Fibroblast of lung (primary cell): ENCODE results near the gene LAMB3. TPM values are rescaled to one million over a fixed set of nuclear protein-coding genes. Genes with fewer than 3 reads are reported as not detected.

Experiments used
- DNase-seq, 2 donors: peaks; one replicate each; pipeline versions ENCODE4 v3.0.0 to v3.0.0-alpha.2; 2010; ENCODE audit warnings: low read depth in 2 of 2
- H2AFZ ChIP-seq: 2 replicates; pipeline ENCODE4 v1.5.1; 2012; ENCODE audit warnings: low read length, control low read depth, inconsistent platforms
- H3K27ac ChIP-seq: 2 replicates; pipeline ENCODE4 v1.5.1; 2011; ENCODE audit warnings: low read length, control low read depth; ENCODE audit not compliant: insufficient read depth
- H3K27me3 ChIP-seq: 2 replicates; pipeline ENCODE4 v1.5.1; 2011; ENCODE audit warnings: mild to moderate bottlenecking, low read length; ENCODE audit not compliant: control insufficient read depth, insufficient read depth
- H3K36me3 ChIP-seq: 2 replicates; pipeline ENCODE4 v1.5.1; 2011; ENCODE audit warnings: low read length; ENCODE audit not compliant: control insufficient read depth, insufficient read depth
- H3K4me1 ChIP-seq: 2 replicates; pipeline ENCODE4 v1.5.1; 2011; ENCODE audit warnings: low read length; ENCODE audit not compliant: control insufficient read depth, insufficient read depth; ENCODE audit errors: extremely low read depth
- H3K4me2 ChIP-seq: 2 replicates; pipeline ENCODE4 v1.5.1; 2011; ENCODE audit warnings: low read length, control low read depth; ENCODE audit not compliant: insufficient read depth; ENCODE audit errors: extremely low read depth
- H3K4me3 ChIP-seq, 4 experiments: fragments of 200-600 bp in 1 of 4; sonication (generic) in 1 of 4; replicated peaks in 1 of 4; 2 replicates each; pipeline ENCODE4 v1.5.1; 2011 to 2016; ENCODE audit warnings: low read length in 4 of 4, low read depth in 3 of 4, mild to moderate bottlenecking in 3 of 4, control low read depth in 2 of 4, inconsistent platforms in 1 of 4, mixed read lengths in 1 of 4; ENCODE audit not compliant: insufficient read depth in 1 of 4; ENCODE audit errors: control extremely low read depth in 1 of 4
- H3K79me2 ChIP-seq: 2 replicates; pipeline ENCODE4 v1.5.1; 2012; ENCODE audit warnings: mild to moderate bottlenecking, low read length, inconsistent platforms; ENCODE audit not compliant: control insufficient read depth, insufficient read depth
- H3K9ac ChIP-seq: 2 replicates; pipeline ENCODE4 v1.5.1; 2011; ENCODE audit warnings: mild to moderate bottlenecking, low read length, control low read depth; ENCODE audit not compliant: insufficient read depth
- H3K9me3 ChIP-seq: 2 replicates; pipeline ENCODE4 v1.5.1; 2012; ENCODE audit warnings: low read depth, low read length; ENCODE audit not compliant: control insufficient read depth, insufficient read depth
- H4K20me1 ChIP-seq: 2 replicates; pipeline ENCODE4 v1.5.1; 2011; ENCODE audit warnings: low read length; ENCODE audit not compliant: control insufficient read depth, insufficient read depth; ENCODE audit errors: extremely low read depth
- EZH2 ChIP-seq: IDR thresholded peaks from 2 replicates; pipeline ENCODE4 v1.5.1; 2012; ENCODE audit warnings: low read length, control low read depth, mild to moderate bottlenecking; ENCODE audit errors: missing control alignments
- polyA plus RNA-seq, 2 donors: library from polyadenylated mRNA; depleted of rRNA in 1 of 2; stranded (reverse) in 1 of 2; unstranded in 1 of 2; fragments of >200 nt; gene quantifications; 2 replicates each; pipeline ENCODE4 v1.2.1, GENCODE V29; 2011 to 2012; ENCODE audit warnings: missing spikeins in 1 of 2
- total RNA-seq: library from RNA; depleted of rRNA; stranded (reverse); fragments of >200 nt; gene quantifications from 2 replicates; pipeline ENCODE4 v1.2.1, GENCODE V29; 2014
- TF ChIP-seq, protein P1 (sequence below), 2 donors: IDR thresholded peaks in 1 of 2; conservative IDR thresholded peaks in 1 of 2; 1 replicate in 1 of 2; 2 replicates in 1 of 2; pipeline ENCODE4 v1.5.1; 2011 to 2012; ENCODE audit warnings: low read length in 2 of 2, control low read depth in 1 of 2, inconsistent platforms in 1 of 2, low read depth in 1 of 2, mild to moderate bottlenecking in 1 of 2

LAMB3 gene
- total and polyA plus RNA-seq, 2 donors (not counting 1 experiment from before 2014, with no cell fraction given) = 4.1 to 23.3 TPM

- H2AFZ ChIP-seq = no peak overlapping the region
- no peaks in the 10 kb centered on the region for H3K36me3 ChIP-seq
- no peaks in the 10 kb centered on the region for H3K9me3 ChIP-seq
- no peak overlapping the region for H3K4me2 ChIP-seq
- H4K20me1 ChIP-seq = no peaks in the 10 kb centered on the region
- H3K27me3 ChIP-seq = no peaks in the 10 kb centered on the region
- no peak overlapping the region for H3K9ac ChIP-seq
- H3K27ac ChIP-seq = no peak overlapping the region
- no peak for TF ChIP-seq EZH2
- TF ChIP-seq, protein P1, sequence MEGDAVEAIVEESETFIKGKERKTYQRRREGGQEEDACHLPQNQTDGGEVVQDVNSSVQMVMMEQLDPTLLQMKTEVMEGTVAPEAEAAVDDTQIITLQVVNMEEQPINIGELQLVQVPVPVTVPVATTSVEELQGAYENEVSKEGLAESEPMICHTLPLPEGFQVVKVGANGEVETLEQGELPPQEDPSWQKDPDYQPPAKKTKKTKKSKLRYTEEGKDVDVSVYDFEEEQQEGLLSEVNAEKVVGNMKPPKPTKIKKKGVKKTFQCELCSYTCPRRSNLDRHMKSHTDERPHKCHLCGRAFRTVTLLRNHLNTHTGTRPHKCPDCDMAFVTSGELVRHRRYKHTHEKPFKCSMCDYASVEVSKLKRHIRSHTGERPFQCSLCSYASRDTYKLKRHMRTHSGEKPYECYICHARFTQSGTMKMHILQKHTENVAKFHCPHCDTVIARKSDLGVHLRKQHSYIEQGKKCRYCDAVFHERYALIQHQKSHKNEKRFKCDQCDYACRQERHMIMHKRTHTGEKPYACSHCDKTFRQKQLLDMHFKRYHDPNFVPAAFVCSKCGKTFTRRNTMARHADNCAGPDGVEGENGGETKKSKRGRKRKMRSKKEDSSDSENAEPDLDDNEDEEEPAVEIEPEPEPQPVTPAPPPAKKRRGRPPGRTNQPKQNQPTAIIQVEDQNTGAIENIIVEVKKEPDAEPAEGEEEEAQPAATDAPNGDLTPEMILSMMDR (conservative IDR thresholded peaks at IDR 0.05 in 1 of 2, IDR thresholded peaks at IDR 0.05 in 1 of 2; ENCODE audit: low read depth in 1 of 2, low read length in 2 of 2) = no peak
- no peaks in the 10 kb centered on the region for H3K4me1 ChIP-seq
- H3K4me3 ChIP-seq = no peak overlapping the region
- DNase-seq = no peak
- no peaks in the 10 kb centered on the region for H3K79me2 ChIP-seq
These were observed 32.3 kb downstream of the LAMB3 start for GRCh38 chr1:209619696-209620486.

DNA sequence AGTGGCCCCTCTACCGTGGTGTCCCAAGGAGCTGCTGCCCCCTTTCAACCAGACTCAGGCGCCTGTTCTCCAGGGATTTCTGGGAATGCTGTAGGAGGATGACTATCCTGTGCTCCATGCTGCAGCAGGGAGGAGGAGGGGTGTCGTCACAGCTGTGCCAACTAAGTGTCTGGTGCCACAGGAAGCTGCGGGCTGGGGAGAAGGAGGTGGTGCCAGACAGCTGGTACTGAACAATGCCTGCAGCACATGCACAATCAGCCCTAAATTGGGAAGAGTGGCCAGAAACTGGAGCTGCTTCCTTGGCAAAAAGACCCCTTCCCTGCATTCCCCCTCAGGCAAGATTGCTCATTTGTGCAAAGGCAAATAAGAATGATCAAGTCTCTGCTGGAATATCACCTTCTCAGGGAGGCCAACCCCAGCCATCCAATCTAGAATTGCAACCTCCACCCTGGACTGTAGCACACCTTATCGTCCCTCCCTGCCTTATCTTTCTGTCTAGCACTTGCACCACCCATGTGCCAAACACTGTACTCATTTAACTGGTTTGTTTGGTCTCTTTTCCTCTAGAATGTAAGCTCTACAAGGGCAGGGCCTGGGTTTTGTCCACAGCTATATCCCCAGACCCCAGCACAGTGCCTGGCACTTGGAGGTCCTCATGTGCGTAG, 33.3 kb downstream of the LAMB3 start:
- Histone ChIP-seq H3K36me3 (no peaks in the 10 kb centered on the region), H3K27ac (no peak overlapping the region), H3K9ac (no peak overlapping the region), H3K79me2 (no peaks in the 10 kb centered on the region), H3K4me3 (no peak overlapping the region), H2AFZ (no peak overlapping the region), H3K27me3 (no peaks in the 10 kb centered on the region), H3K9me3 (no peaks in the 10 kb centered on the region), H3K4me2 (no peak overlapping the region), H3K4me1 (no peaks in the 10 kb centered on the region), H4K20me1 (no peaks in the 10 kb centered on the region)
- TF ChIP-seq, protein P1 (conservative IDR thresholded peaks at IDR 0.05 in 1 of 2, IDR thresholded peaks at IDR 0.05 in 1 of 2; ENCODE audit: low read depth in 1 of 2, low read length in 2 of 2) = no peak
- no peak for TF ChIP-seq EZH2
- DNase-seq = no peak

DNA sequence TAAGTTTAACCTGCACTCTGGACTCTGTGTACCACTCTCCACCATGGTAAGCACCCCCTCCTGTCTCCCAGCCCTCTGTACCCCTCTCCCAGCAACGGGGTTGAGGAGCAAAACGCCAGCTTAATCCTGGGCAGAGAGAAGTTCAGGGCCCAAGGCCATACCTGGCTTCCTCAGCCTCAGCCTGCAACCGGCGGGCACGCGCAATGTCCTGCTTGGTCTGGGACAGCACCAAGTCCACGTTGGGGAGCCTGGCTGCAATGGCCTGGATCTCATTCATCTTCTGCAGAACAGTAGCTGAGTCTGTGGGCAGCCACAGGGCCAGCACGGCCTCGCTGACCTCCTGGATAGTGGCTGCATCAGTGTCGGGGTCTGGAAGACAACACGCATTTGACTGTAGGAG, 33.9 kb downstream of the LAMB3 start:
- no peaks in the 10 kb centered on the region for H3K4me1 ChIP-seq
- H3K9ac ChIP-seq = no peak overlapping the region
- TF ChIP-seq EZH2 = no peak
- TF ChIP-seq, protein P1 (conservative IDR thresholded peaks at IDR 0.05 in 1 of 2, IDR thresholded peaks at IDR 0.05 in 1 of 2; ENCODE audit: low read depth in 1 of 2, low read length in 2 of 2) = no peak
- no peak for DNase-seq
- no peaks in the 10 kb centered on the region for H3K9me3 ChIP-seq
- no peaks in the 10 kb centered on the region for H3K79me2 ChIP-seq
- H3K27me3 ChIP-seq = no peaks in the 10 kb centered on the region
- H3K27ac ChIP-seq = no peak overlapping the region
- no peaks in the 10 kb centered on the region for H3K36me3 ChIP-seq
- H3K4me2 ChIP-seq = no peak overlapping the region
- H3K4me3 ChIP-seq = no peak overlapping the region
- no peak overlapping the region for H2AFZ ChIP-seq
- H4K20me1 ChIP-seq = no peaks in the 10 kb centered on the region
